Measurements from ENCODE around the gene FRAT1. TPM values are rescaled to one million over a fixed set of nuclear protein-coding genes. Genes with fewer than 3 reads are reported as not detected.

Gene FRAT1
- total RNA-seq, 4 donors from 2014 or later = 5.3 to 8.7 (median 6.6) TPM

GRCh38 chr10:97332591-97333350 is 13.7 kb downstream of the FRAT1 start:
- intact Hi-C loops (cut with DNase I) = loop anchor here (10.0 kb wide), 1 partner anchor 48 kb away; no protein-coding TSS in a partner anchor
- Histone ChIP-seq H3K4me3 (replicated peaks in 1 of 3) (peak overlapping the region; percentile 22 to 84 (median 41)), H3K9me3 (no peaks in the 10 kb centered on the region), H3K36me3 (no peaks in the 10 kb centered on the region), H3K27ac (peak overlapping the region; percentile 62 to 78 (median 75)), H3K27me3 (no peaks in the 10 kb centered on the region), H3K4me1 (peaks cover 31 to 52% of the 10 kb centered on the region in 2 donors)
- peak; percentile 59 to 63 for DNase-seq
- TF ChIP-seq CTCF (IDR thresholded peaks at IDR 0.05) (peak in 2 of 6 experiments; percentile 23 to 31), POLR2A (IDR thresholded peaks at IDR 0.05) (peak in 1 of 2 donors; percentile 23)
- WGBS, 2 donors = 8 to 11% methylated on average over 18 of the region's 18 CpGs

GRCh38 chr10:97333351-97333600 is 14.2 kb downstream of the FRAT1 start:
- TF ChIP-seq CTCF (IDR thresholded peaks at IDR 0.05) (no peak), POLR2A (IDR thresholded peaks at IDR 0.05) (no peak)
- Histone ChIP-seq H3K9me3 (no peaks in the 10 kb centered on the region), H3K36me3 (no peaks in the 10 kb centered on the region), H3K27ac (peak overlapping the region; percentile 62 to 78 (median 75)), H3K27me3 (no peaks in the 10 kb centered on the region), H3K4me1 (peaks cover 31 to 51% of the 10 kb centered on the region in 2 donors), H3K4me3 (replicated peaks in 1 of 3) (peak overlapping the region; percentile 22 to 84 (median 41))
- peak; percentile 33 for DNase-seq
- WGBS, 2 donors = 2 to 3% methylated on average over 7 of the region's 7 CpGs
- intact Hi-C loops (cut with DNase I) = loop anchor here (10.0 kb wide), 1 partner anchor 48 kb away; no protein-coding TSS in a partner anchor

GRCh38 chr10:97333601-97334369 is 14.7 kb downstream of the FRAT1 start:
- Histone ChIP-seq H3K27ac (peak overlapping the region; percentile 62 to 92 (median 78)), H3K4me3 (replicated peaks in 1 of 3) (peak overlapping the region; percentile 22 to 84 (median 41)), H3K9me3 (no peaks in the 10 kb centered on the region), H3K4me1 (peaks cover 31 to 51% of the 10 kb centered on the region in 2 donors), H3K36me3 (no peaks in the 10 kb centered on the region), H3K27me3 (no peaks in the 10 kb centered on the region)
- peak; percentile 36 to 43 for DNase-seq
- no peak for TF ChIP-seq POLR2A (IDR thresholded peaks at IDR 0.05)
- no peak for TF ChIP-seq CTCF (IDR thresholded peaks at IDR 0.05)
- intact Hi-C loops (cut with DNase I) = loop anchor here (10.0 kb wide), 1 partner anchor 49 kb away; no protein-coding TSS in a partner anchor
- whole genome bisulfite sequencing, 2 donors = 1 to 3% methylated on average over 13 to 16 of the region's 89 CpGs

GRCh38 chr10:97334370-97335175 is 15.5 kb downstream of the FRAT1 start, which contains the start of gene FRAT2:
Gene FRAT2, minus strand, starts transcription at chr10:97334729. Its CDS starts 157 bp downstream, at chr10:97334572.
- no peaks in the 10 kb centered on the region for H3K27me3 ChIP-seq
- H3K4me1 ChIP-seq = peaks cover 31 to 51% of the 10 kb centered on the region in 2 donors
- no peaks in the 10 kb centered on the region for H3K9me3 ChIP-seq
- H3K4me3 ChIP-seq (replicated peaks in 1 of 3) = peak within 1 kb of the TSS; percentile 70 to 89 (median 84)
- no peaks in the 10 kb centered on the region for H3K36me3 ChIP-seq
- intact Hi-C loops (cut with DNase I) = loop anchor here (10.0 kb wide), 1 partner anchor 50 kb away; no protein-coding TSS in a partner anchor
- peak; percentile 92 for DNase-seq
- peak in 1 of 6 experiments; percentile 15 for TF ChIP-seq CTCF (IDR thresholded peaks at IDR 0.05)
- TF ChIP-seq POLR2A (IDR thresholded peaks at IDR 0.05) = peak in 1 of 2 donors; percentile 95
- H3K27ac ChIP-seq = peak within 1 kb of the TSS; percentile 87 to 92 (median 89)
- 0 to 1% methylated on average over 16 to 28 of the region's 103 CpGs for WGBS, 2 donors
